Sigmoid colon (tissue), 7 donors: ENCODE results near the gene FBXL7. TPM values are rescaled to one million over a fixed set of nuclear protein-coding genes. Genes with fewer than 3 reads are reported as not detected.

ENCODE experiments used
- DNase-seq: peaks from one replicate; pipeline ENCODE4 v3.0.0-alpha.2; 2019
- H3K27ac ChIP-seq, 4 donors: fragments of 200-600 bp; sonication (generic); one replicate each; pipeline ENCODE4 v1.5.1; 2016 to 2019; ENCODE audit warnings: mild to moderate bottlenecking in 1 of 4
- H3K27me3 ChIP-seq, 3 donors: fragments of 200-600 bp; sonication (generic); one replicate each; pipeline ENCODE4 v1.5.1; 2019; ENCODE audit warnings: mild to moderate bottlenecking in 1 of 3
- H3K36me3 ChIP-seq, 4 donors: fragments of 200-600 bp; sonication (generic); one replicate each; pipeline ENCODE4 v1.5.1; 2016 to 2019
- H3K4me1 ChIP-seq, 4 donors: fragments of 200-600 bp; sonication (generic); one replicate each; pipeline ENCODE4 v1.5.1; 2017 to 2019
- H3K4me3 ChIP-seq, 4 donors: fragments of 200-600 bp; sonication (generic); one replicate each; pipeline ENCODE4 v1.5.1; 2017 to 2019; ENCODE audit warnings: mild to moderate bottlenecking in 2 of 4, moderate library complexity in 1 of 4
- H3K9me3 ChIP-seq, 4 donors: fragments of 200-600 bp in 3 of 4; sonication (generic) in 3 of 4; one replicate each; pipeline versions ENCODE4 v1.5.1 to v1.6.1; 2013 to 2019
- CTCF ChIP-seq, 4 experiments: fragments of 450-650 bp in 3 of 4; fragments of 200-600 bp in 1 of 4; IDR thresholded peaks; one replicate each; pipeline ENCODE4 v1.5.1; 2016 to 2019; ENCODE audit warnings: antibody characterized with exemption in 4 of 4, mild to moderate bottlenecking in 3 of 4, moderate library complexity in 2 of 4
- EP300 ChIP-seq, 4 donors: sonication (generic); formaldehyde crosslinking; IDR thresholded peaks; one replicate each; pipeline ENCODE4 v1.6.1; 2017; ENCODE audit warnings: antibody characterized with exemption in 4 of 4
- POLR2A ChIP-seq, 2 donors: fragments of 450-650 bp; IDR thresholded peaks; one replicate each; pipeline ENCODE4 v1.6.1; 2016; ENCODE audit warnings: antibody characterized with exemption in 2 of 2, mild to moderate bottlenecking in 2 of 2, moderate library complexity in 2 of 2
- POLR2AphosphoS5 ChIP-seq, 4 donors: sonication (generic); formaldehyde crosslinking; IDR thresholded peaks; one replicate each; pipeline ENCODE4 v1.6.1; 2017; ENCODE audit warnings: antibody characterized with exemption in 4 of 4
- WGBS, 2 donors: extraction: QIAGEN DNeasy Blood & Tissue Kit; methylation state at CpG; one replicate each; pipeline ENCODE4 v1.1.7; 2013; 5-methylcytosine and 5-hydroxymethylcytosine counted together
- intact Hi-C: fragments of 100-400 bp; cut with DNase I; formaldehyde crosslinking; loops from one replicate; pipeline ENCODE4 v1.15.1; 2023
- polyA plus RNA-seq, 3 donors: library from polyadenylated mRNA; stranded (reverse); fragments of 200-250 nt; gene quantifications; one replicate each; pipeline ENCODE4 v1.2.3, GENCODE V29; 2013
- total RNA-seq, 4 donors: library from RNA; depleted of rRNA; stranded (reverse); fragments of >200 nt; gene quantifications; one replicate each; pipeline ENCODE4 v1.1.0, GENCODE V29; 2016
- donor health status: healthy with polysubstance abuse.
- donor health status: Bipolar disorder and iron deficiency.
- donor health status: healthy.

Gene FBXL7
- total and polyA plus RNA-seq, 7 donors: 0.92 to 44.3 (median 18.2) TPM

- DNase-seq: no peak
- no peaks in the 10 kb centered on the region for H3K9me3 ChIP-seq
- no peak overlapping the region for H3K27ac ChIP-seq
- intact Hi-C loops: no loop called here
- TF ChIP-seq POLR2A (IDR thresholded peaks at IDR 0.05): no peak
- TF ChIP-seq POLR2AphosphoS5 (IDR thresholded peaks at IDR 0.05): no peak
- no peak for TF ChIP-seq CTCF (IDR thresholded peaks at IDR 0.05)
- TF ChIP-seq EP300 (IDR thresholded peaks at IDR 0.05): no peak
- H3K27me3 ChIP-seq: no peaks in the 10 kb centered on the region
- 42 to 54% methylated on average over 2 of the region's 2 CpGs for WGBS, 2 donors
- H3K36me3 ChIP-seq: no peaks in the 10 kb centered on the region
- H3K4me3 ChIP-seq: no peak overlapping the region
- H3K4me1 ChIP-seq: peaks cover 0 to 26% (median 23%) of the 10 kb centered on the region in 4 donors
These were observed 139.3 kb downstream of the FBXL7 start for GRCh38 chr5:15639288-15639687.

- 81 to 91% methylated on average over 5 of the region's 5 CpGs for WGBS, 2 donors
- intact Hi-C loops: no loop called here
- Histone ChIP-seq H3K27me3 (no peaks in the 10 kb centered on the region), H3K4me3 (no peak overlapping the region), H3K27ac (no peak overlapping the region), H3K36me3 (no peaks in the 10 kb centered on the region), H3K4me1 (peaks cover 0 to 22% (median 19%) of the 10 kb centered on the region in 4 donors), H3K9me3 (no peaks in the 10 kb centered on the region)
- TF ChIP-seq EP300 (IDR thresholded peaks at IDR 0.05) (no peak), CTCF (IDR thresholded peaks at IDR 0.05) (no peak), POLR2AphosphoS5 (IDR thresholded peaks at IDR 0.05) (no peak)
- no peak for DNase-seq
These were observed 140.1 kb downstream of the FBXL7 start for GRCh38 chr5:15640116-15640515.

- no peak for TF ChIP-seq EP300 (IDR thresholded peaks at IDR 0.05)
- no peak for TF ChIP-seq POLR2AphosphoS5 (IDR thresholded peaks at IDR 0.05)
- TF ChIP-seq POLR2A (IDR thresholded peaks at IDR 0.05): no peak
- no peak for TF ChIP-seq CTCF (IDR thresholded peaks at IDR 0.05)
- no peak overlapping the region for H3K27ac ChIP-seq
- no peaks in the 10 kb centered on the region for H3K27me3 ChIP-seq
- intact Hi-C loops: no loop called here
- no peaks in the 10 kb centered on the region for H3K9me3 ChIP-seq
- DNase-seq: no peak
- no peaks in the 10 kb centered on the region for H3K36me3 ChIP-seq
- H3K4me1 ChIP-seq: peaks cover 0 to 21% (median 15%) of the 10 kb centered on the region in 4 donors
- 51 to 56% methylated on average over 3 of the region's 3 CpGs for WGBS, 2 donors
- no peak overlapping the region for H3K4me3 ChIP-seq
These were observed 143.8 kb downstream of the FBXL7 start for GRCh38 chr5:15643731-15644130.

- Histone ChIP-seq H3K4me3 (no peak overlapping the region), H3K36me3 (no peaks in the 10 kb centered on the region), H3K4me1 (peaks cover 0 to 21% (median 14%) of the 10 kb centered on the region in 4 donors), H3K27me3 (no peaks in the 10 kb centered on the region), H3K9me3 (no peaks in the 10 kb centered on the region), H3K27ac (no peak overlapping the region)
- WGBS, 2 donors: 54 to 56% methylated on average over 7 of the region's 7 CpGs
- intact Hi-C loops: no loop called here
- TF ChIP-seq CTCF (IDR thresholded peaks at IDR 0.05): no peak
- TF ChIP-seq POLR2A (IDR thresholded peaks at IDR 0.05): no peak
- TF ChIP-seq EP300 (IDR thresholded peaks at IDR 0.05): no peak
- no peak for TF ChIP-seq POLR2AphosphoS5 (IDR thresholded peaks at IDR 0.05)
- DNase-seq: no peak
These were observed 145.6 kb downstream of the FBXL7 start for GRCh38 chr5:15645381-15646160.
